Prostate gland (tissue), 2 donors: ENCODE data around the gene IL17A.

Experiments
- POLR2A ChIP-seq: fragments of 450-650 bp; IDR thresholded peaks from one replicate; pipeline ENCODE4 v1.6.1; 2016; ENCODE audit warnings: antibody characterized with exemption, mild to moderate bottlenecking
- TF ChIP-seq, protein P1 (sequence below), 4 experiments: fragments of 200-600 bp in 2 of 4; fragments of 450-650 bp in 2 of 4; sonication (generic) in 2 of 4; IDR thresholded peaks; 1 replicate in 3 of 4; 2 replicates in 1 of 4; pipeline ENCODE4 v1.5.1; 2016 to 2019; ENCODE audit warnings: antibody characterized with exemption in 4 of 4, mild to moderate bottlenecking in 2 of 4, moderate library complexity in 2 of 4

DNA sequence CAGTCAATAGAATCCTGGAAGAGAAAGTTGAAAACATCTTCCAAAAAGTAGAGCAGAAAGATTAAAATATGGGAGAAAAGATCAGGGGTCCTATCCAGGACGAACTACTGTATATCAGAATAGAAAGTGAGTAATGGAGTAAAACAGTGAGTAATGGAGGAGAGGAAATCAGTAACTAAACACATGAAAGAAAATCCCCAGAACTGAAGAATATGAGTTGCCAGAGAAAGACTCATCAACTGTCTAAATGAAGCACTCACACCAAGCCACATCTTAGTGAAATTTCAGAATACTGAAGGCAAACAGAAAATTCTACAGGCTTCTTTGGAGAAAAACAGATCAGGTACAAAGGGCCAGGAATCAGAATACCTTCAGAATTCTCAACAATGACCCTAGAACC, 14.9 kb downstream of the IL17A start:
- no peak for TF ChIP-seq POLR2A
- TF ChIP-seq, protein P1, sequence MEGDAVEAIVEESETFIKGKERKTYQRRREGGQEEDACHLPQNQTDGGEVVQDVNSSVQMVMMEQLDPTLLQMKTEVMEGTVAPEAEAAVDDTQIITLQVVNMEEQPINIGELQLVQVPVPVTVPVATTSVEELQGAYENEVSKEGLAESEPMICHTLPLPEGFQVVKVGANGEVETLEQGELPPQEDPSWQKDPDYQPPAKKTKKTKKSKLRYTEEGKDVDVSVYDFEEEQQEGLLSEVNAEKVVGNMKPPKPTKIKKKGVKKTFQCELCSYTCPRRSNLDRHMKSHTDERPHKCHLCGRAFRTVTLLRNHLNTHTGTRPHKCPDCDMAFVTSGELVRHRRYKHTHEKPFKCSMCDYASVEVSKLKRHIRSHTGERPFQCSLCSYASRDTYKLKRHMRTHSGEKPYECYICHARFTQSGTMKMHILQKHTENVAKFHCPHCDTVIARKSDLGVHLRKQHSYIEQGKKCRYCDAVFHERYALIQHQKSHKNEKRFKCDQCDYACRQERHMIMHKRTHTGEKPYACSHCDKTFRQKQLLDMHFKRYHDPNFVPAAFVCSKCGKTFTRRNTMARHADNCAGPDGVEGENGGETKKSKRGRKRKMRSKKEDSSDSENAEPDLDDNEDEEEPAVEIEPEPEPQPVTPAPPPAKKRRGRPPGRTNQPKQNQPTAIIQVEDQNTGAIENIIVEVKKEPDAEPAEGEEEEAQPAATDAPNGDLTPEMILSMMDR (IDR thresholded peaks at IDR 0.05): no peak
